NT2/D1 (cell line): ENCODE data around the gene CHRNG.

ENCODE experiments used
- SUZ12 ChIP-seq: IDR thresholded peaks from 2 replicates; pipeline ENCODE4 v1.6.1; 2011; ENCODE audit not compliant: insufficient read length, insufficient read depth; ENCODE audit errors: extremely low read depth
- YY1 ChIP-seq: IDR thresholded peaks from 2 replicates; pipeline ENCODE4 v1.6.1; 2011; ENCODE audit not compliant: insufficient read length, insufficient read depth

- TF ChIP-seq SUZ12 (no peak), YY1 (no peak)
These were observed 48.5 kb downstream of the CHRNG start for GRCh38 chr2:232588031-232588430.
